ENCODE results near the gene PLAAT2.
"Not testable (repeated sequence)": the region's sequence is repeated elsewhere in the genome, so short reads cannot be mapped to it uniquely, and the experiment has no call there.

The PLAAT2 gene

GRCh38 chr11:63608353-63609345, 45.5 kb upstream of the PLAAT2 start:
- DNase-seq (ENCODE audit: extremely low read depth, low read depth), result no peak
- H3K4me3 ChIP-seq (replicated peaks; ENCODE audit: low read depth, low read length), result no peak overlapping the region
- TF ChIP-seq CTCF (IDR thresholded peaks at IDR 0.05; ENCODE audit: low read depth, low read length, missing control alignments), result no peak

GRCh38 chr11:63603180-63603518, 40.0 kb upstream of the PLAAT2 start:
- no peak overlapping the region for H3K4me3 ChIP-seq (replicated peaks; ENCODE audit: low read depth, low read length)

GRCh38 chr11:63602290-63603179, 39.4 kb upstream of the PLAAT2 start:
- DNase-seq (ENCODE audit: extremely low read depth, low read depth); H3K4me3 ChIP-seq (replicated peaks; ENCODE audit: low read depth, low read length): not testable (repeated sequence)

More at GRCh38 chr11:63603180-63603518, 40.0 kb upstream of the PLAAT2 start:
- TF ChIP-seq CTCF (IDR thresholded peaks at IDR 0.05; ENCODE audit: low read depth, low read length, missing control alignments), result no peak
- no peak for DNase-seq (ENCODE audit: extremely low read depth, low read depth)

GRCh38 chr11:63599211-63600122, 36.3 kb upstream of the PLAAT2 start:
- no peak for DNase-seq (ENCODE audit: extremely low read depth, low read depth)
- no peak overlapping the region for H3K4me3 ChIP-seq (replicated peaks; ENCODE audit: low read depth, low read length)
- no peak for TF ChIP-seq CTCF (IDR thresholded peaks at IDR 0.05; ENCODE audit: low read depth, low read length, missing control alignments)

GRCh38 chr11:63598556-63598955, 35.4 kb upstream of the PLAAT2 start:
- no peak overlapping the region for H3K4me3 ChIP-seq (replicated peaks; ENCODE audit: low read depth, low read length)
- TF ChIP-seq CTCF (IDR thresholded peaks at IDR 0.05; ENCODE audit: low read depth, low read length, missing control alignments), result no peak
- no peak for DNase-seq (ENCODE audit: extremely low read depth, low read depth)

- TF ChIP-seq CTCF (IDR thresholded peaks at IDR 0.05; ENCODE audit: low read depth, low read length, missing control alignments), result no peak
- DNase-seq (ENCODE audit: extremely low read depth, low read depth), result no peak
- H3K4me3 ChIP-seq (replicated peaks; ENCODE audit: low read depth, low read length), result no peak overlapping the region
These were observed 32.1 kb upstream of the PLAAT2 start for GRCh38 chr11:63595296-63595695.
